Osteoblast (primary cell): ENCODE measurements around the gene COX18. TPM values are rescaled to one million over a fixed set of nuclear protein-coding genes. Genes with fewer than 3 reads are reported as not detected.

ENCODE experiments used
- DNase-seq: peaks from one replicate; pipeline ENCODE4 v3.0.0; 2011; ENCODE audit warnings: low spot score, mixed read lengths; ENCODE audit not compliant: insufficient read length; ENCODE audit errors: missing footprints
- H2AFZ ChIP-seq: 2 replicates; pipeline ENCODE4 v1.6.0; 2011; ENCODE audit warnings: mild to moderate bottlenecking, low read length
- H3K27ac ChIP-seq: 2 replicates; pipeline ENCODE4 v1.5.1; 2011; ENCODE audit warnings: mild to moderate bottlenecking, low read depth, low read length, moderate library complexity
- H3K27me3 ChIP-seq: 2 replicates; pipeline ENCODE4 v1.6.0; 2012; ENCODE audit warnings: mild to moderate bottlenecking, control low read depth, inconsistent platforms, low read length, moderate library complexity; ENCODE audit not compliant: insufficient read depth
- H3K36me3 ChIP-seq: 2 replicates; pipeline ENCODE4 v1.5.1; 2011; ENCODE audit warnings: mild to moderate bottlenecking, low read length, control low read depth, moderate library complexity; ENCODE audit not compliant: insufficient read depth
- H3K4me1 ChIP-seq: 2 replicates; pipeline ENCODE4 v1.5.1; 2011; ENCODE audit warnings: mild to moderate bottlenecking, low read length, control low read depth, moderate library complexity; ENCODE audit not compliant: insufficient read depth
- H3K4me2 ChIP-seq: 2 replicates; pipeline ENCODE4 v1.6.0; 2011; ENCODE audit warnings: mild to moderate bottlenecking, low read length; ENCODE audit not compliant: insufficient read depth
- H3K4me3 ChIP-seq: fragments of 200-600 bp; sonication (generic); 3 replicates; pipeline ENCODE4 v1.5.1; 2012; ENCODE audit warnings: mild to moderate bottlenecking, low read length, inconsistent platforms; ENCODE audit not compliant: insufficient read depth
- H3K79me2 ChIP-seq: 2 replicates; pipeline ENCODE4 v1.6.0; 2012; ENCODE audit warnings: mild to moderate bottlenecking, low read length, control low read depth, inconsistent platforms; ENCODE audit not compliant: insufficient read depth
- H3K9me3 ChIP-seq: 2 replicates; pipeline ENCODE4 v1.5.1; 2011; ENCODE audit warnings: low read depth, low read length, control low read depth
- H4K20me1 ChIP-seq: 2 replicates; pipeline ENCODE4 v1.6.0; 2012; ENCODE audit warnings: mild to moderate bottlenecking, low read length, control low read depth; ENCODE audit not compliant: insufficient read depth
- small RNA-seq: library from RNA; depleted of rRNA; stranded (forward); fragments of <200 nt; gene quantifications from one replicate; pipeline ENCODE3, GENCODE V24; 2012
- total RNA-seq: library from RNA; depleted of rRNA; stranded (reverse); fragments of >200 nt; gene quantifications from 2 replicates; pipeline ENCODE4 v1.2.3, GENCODE V29; 2012
- TF ChIP-seq, protein P1 (sequence below): IDR thresholded peaks from 2 replicates; pipeline ENCODE4 v1.5.1; 2011; ENCODE audit warnings: mild to moderate bottlenecking, low read depth, low read length, moderate library complexity; ENCODE audit errors: extremely low read depth

Gene COX18
- total RNA-seq, 1 donor, result 29.0 TPM

DNA sequence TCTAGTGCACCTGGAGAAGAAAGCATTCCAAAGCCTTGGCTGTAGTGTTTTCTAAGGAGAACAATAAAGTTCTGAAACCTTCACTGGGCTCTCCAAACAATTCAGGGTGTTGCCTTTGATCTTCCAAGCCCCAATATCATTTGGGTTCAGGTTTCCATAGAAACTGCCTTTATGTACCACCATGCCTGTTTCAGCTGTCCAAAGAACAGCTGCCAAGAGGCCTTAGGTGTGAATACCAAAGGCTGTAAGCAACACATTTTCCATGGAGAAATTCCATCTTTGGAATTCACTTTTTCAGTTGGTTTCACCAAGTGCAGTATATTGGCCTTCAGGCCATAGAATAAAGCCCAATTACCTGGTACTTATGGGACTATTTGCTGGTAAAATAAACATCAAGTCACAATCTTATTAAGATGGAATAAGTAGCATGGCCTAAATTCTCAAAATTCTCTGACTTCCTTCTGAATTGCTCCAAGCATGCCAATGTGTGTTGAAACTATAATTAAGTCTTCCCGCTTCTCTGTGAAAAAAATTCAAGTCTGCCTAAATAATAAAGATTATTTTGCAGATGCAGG is 61.9 kb downstream of the COX18 start:
- Histone ChIP-seq H2AFZ (no peak overlapping the region), H3K4me2 (no peak overlapping the region), H3K27me3 (peaks cover 11% of the 10 kb centered on the region), H3K9me3 (peaks cover 5% of the 10 kb centered on the region), H3K79me2 (no peaks in the 10 kb centered on the region), H3K4me1 (no peaks in the 10 kb centered on the region), H4K20me1 (no peaks in the 10 kb centered on the region), H3K27ac (no peak overlapping the region), H3K4me3 (no peak overlapping the region), H3K36me3 (no peaks in the 10 kb centered on the region)
- DNase-seq, result peak; percentile 22
- TF ChIP-seq, protein P1, sequence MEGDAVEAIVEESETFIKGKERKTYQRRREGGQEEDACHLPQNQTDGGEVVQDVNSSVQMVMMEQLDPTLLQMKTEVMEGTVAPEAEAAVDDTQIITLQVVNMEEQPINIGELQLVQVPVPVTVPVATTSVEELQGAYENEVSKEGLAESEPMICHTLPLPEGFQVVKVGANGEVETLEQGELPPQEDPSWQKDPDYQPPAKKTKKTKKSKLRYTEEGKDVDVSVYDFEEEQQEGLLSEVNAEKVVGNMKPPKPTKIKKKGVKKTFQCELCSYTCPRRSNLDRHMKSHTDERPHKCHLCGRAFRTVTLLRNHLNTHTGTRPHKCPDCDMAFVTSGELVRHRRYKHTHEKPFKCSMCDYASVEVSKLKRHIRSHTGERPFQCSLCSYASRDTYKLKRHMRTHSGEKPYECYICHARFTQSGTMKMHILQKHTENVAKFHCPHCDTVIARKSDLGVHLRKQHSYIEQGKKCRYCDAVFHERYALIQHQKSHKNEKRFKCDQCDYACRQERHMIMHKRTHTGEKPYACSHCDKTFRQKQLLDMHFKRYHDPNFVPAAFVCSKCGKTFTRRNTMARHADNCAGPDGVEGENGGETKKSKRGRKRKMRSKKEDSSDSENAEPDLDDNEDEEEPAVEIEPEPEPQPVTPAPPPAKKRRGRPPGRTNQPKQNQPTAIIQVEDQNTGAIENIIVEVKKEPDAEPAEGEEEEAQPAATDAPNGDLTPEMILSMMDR, result no peak

- Histone ChIP-seq H4K20me1 (no peaks in the 10 kb centered on the region), H3K4me1 (no peaks in the 10 kb centered on the region), H3K27me3 (peaks cover 14% of the 10 kb centered on the region), H3K27ac (no peak overlapping the region), H3K79me2 (no peaks in the 10 kb centered on the region), H2AFZ (no peak overlapping the region), H3K4me3 (no peak overlapping the region), H3K4me2 (no peak overlapping the region), H3K9me3 (no peaks in the 10 kb centered on the region), H3K36me3 (no peaks in the 10 kb centered on the region)
- DNase-seq, result no peak
- TF ChIP-seq, protein P1, result no peak
Measured at GRCh38 chr4:73006286-73006990, 63.1 kb downstream of the COX18 start.

DNA sequence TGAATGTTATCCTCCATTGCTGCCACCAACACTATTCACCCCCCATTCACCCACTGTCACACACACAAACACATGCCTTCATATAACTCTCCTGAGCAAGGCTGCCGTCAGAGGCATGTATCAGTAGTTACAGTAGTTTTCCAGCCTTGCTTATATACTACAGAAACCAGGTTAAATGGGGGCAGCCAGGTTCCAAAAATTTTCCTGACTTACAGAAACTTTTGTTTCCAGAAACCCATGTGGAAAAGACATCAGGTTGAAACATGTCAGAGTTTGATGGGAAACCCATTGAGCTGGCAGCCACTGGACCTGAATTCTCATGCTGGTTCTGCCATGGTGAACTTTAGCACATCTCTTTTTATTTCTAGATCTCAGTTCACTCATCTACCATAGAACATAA is 64.0 kb downstream of the COX18 start:
- Histone ChIP-seq H2AFZ (no peak overlapping the region), H3K79me2 (no peaks in the 10 kb centered on the region)

More for the DNA sequence above, 64.0 kb downstream of the COX18 start:
- H3K27me3 ChIP-seq, result peaks cover 14% of the 10 kb centered on the region
- no peak overlapping the region for H3K4me3 ChIP-seq
- TF ChIP-seq, protein P1, result no peak
- no peaks in the 10 kb centered on the region for H3K4me1 ChIP-seq
- no peaks in the 10 kb centered on the region for H3K36me3 ChIP-seq
- no peaks in the 10 kb centered on the region for H4K20me1 ChIP-seq
- no peaks in the 10 kb centered on the region for H3K9me3 ChIP-seq
- H3K4me2 ChIP-seq, result no peak overlapping the region
- H3K27ac ChIP-seq, result no peak overlapping the region
- DNase-seq, result no peak

Small RNAs within 50 kb of the gene (small RNA-seq; reads per million reads assigned to genes)
- gene RNU6ATAC5P, result not detected

Other genes starting within 250 kb of the COX18 start
- 49.9 and 53.0 TPM in 2 replicates for gene ANKRD17, start 189.1 kb upstream of the COX18 start, total RNA-seq